Activated CD8-positive, alpha-beta T cell treated with anti-CD3 and anti-CD28 coated beads for 36 hours (primary cell): ENCODE data around the gene CRACR2A. TPM values are rescaled to one million over a fixed set of nuclear protein-coding genes. Genes with fewer than 3 reads are reported as not detected.

ENCODE experiments used
- ATAC-seq: fragments of 200-7000 bp; cut with Tn5 transposase; one replicate; pipeline ENCODE4 v1.10.0; 2021; ENCODE audit warnings: mild to moderate bottlenecking, moderate library complexity
- CTCF ChIA-PET: fragments of 350-600 bp; sonication (Branson Sonifier 250); formaldehyde crosslinking; loops from one replicate; lab custom pipeline; 2021; ENCODE audit warnings: antibody characterized with exemption; lab: Charles Lee
- POLR2A ChIA-PET: fragments of 350-600 bp; sonication (Branson Sonifier 250); formaldehyde crosslinking; loops from one replicate; lab custom pipeline; 2021; ENCODE audit warnings: antibody characterized with exemption; lab: Charles Lee
- DNase-seq: peaks from one replicate; pipeline ENCODE4 v3.0.0-alpha.2; 2020
- H3K27ac Mint-ChIP-seq: one replicate; pipeline ENCODE4 v1.8.0; 2021; ENCODE audit warnings: mild to moderate bottlenecking, mixed read lengths
- H3K27me3 Mint-ChIP-seq: one replicate; pipeline ENCODE4 v1.8.0; 2021; ENCODE audit warnings: mixed read lengths
- H3K36me3 Mint-ChIP-seq: one replicate; pipeline ENCODE4 v1.8.0; 2021; ENCODE audit warnings: low read depth, mixed read lengths
- H3K4me1 Mint-ChIP-seq: one replicate; pipeline ENCODE4 v1.8.0; 2021; ENCODE audit warnings: low read depth, mixed read lengths
- H3K4me3 Mint-ChIP-seq: one replicate; pipeline ENCODE4 v1.8.0; 2021; ENCODE audit warnings: mild to moderate bottlenecking, moderate library complexity, mixed read lengths
- H3K9me3 Mint-ChIP-seq: one replicate; pipeline ENCODE4 v1.8.0; 2021; ENCODE audit warnings: mixed read lengths
- intact Hi-C: fragments of 100-400 bp; cut with micrococcal nuclease; formaldehyde crosslinking; loops from one replicate; pipeline ENCODE4 v1.10.0; 2022
- total RNA-seq, 2 experiments: library from RNA; stranded (reverse); gene quantifications; one replicate each; pipeline ENCODE4 v1.2.3, GENCODE V29; 2021
- TF ChIP-seq, protein P1 (sequence below): fragments of 200-600 bp; IDR thresholded peaks from one replicate; pipeline ENCODE4 v1.8.0; 2022; ENCODE audit warnings: antibody characterized with exemption, mild to moderate bottlenecking

Gene CRACR2A
- total RNA-seq, 2 experiments from 2014 or later: 21.2 to 24.7 TPM

DNA sequence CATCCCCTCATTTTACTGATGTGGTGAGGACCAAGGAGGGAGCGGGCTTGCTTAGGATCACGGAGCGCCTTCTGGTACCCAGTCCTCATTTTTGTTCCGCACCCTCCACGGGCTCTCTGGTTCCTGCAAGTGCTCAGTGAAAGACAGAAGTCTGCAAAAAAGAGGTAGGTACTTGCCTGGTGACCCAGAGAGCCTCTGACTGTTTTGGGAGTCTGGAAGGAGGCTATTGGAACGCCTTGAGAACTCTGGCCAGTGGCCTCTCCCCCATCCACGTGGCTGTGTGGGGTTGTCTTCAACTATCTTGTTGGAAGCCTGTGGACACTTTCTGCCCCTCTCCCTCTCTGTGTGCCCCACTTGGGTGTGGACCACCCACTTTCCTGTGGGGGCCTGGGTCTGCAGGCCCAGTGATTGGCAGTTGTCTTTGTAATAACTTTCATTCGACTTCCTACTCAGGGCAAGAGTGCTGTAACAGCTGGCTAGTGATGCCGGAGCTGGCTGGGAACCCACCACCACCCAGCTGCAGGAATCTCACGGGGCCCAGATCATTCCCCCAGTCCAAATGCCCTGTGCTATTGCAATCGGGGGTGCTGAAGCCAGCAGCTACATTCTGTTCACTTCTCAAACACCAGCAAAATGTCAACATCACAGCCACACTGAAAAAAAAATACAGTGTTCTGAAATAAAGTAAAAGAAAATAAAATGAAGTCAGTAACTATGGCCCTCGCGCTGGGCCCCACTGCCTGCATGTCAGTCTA lies 139.1 kb downstream of the CRACR2A start:
- peaks cover 4% of the 10 kb centered on the region for H3K9me3 Mint-ChIP-seq
- ChIA-PET POLR2A (no interaction called here), CTCF (no interaction called here)
- DNase-seq: no peak
- no peak overlapping the region for H3K27ac Mint-ChIP-seq
- no peaks in the 10 kb centered on the region for H3K27me3 Mint-ChIP-seq
- no peak overlapping the region for H3K4me3 Mint-ChIP-seq
- H3K4me1 Mint-ChIP-seq: peaks cover 8% of the 10 kb centered on the region
- ATAC-seq: no peak
- TF ChIP-seq, protein P1, sequence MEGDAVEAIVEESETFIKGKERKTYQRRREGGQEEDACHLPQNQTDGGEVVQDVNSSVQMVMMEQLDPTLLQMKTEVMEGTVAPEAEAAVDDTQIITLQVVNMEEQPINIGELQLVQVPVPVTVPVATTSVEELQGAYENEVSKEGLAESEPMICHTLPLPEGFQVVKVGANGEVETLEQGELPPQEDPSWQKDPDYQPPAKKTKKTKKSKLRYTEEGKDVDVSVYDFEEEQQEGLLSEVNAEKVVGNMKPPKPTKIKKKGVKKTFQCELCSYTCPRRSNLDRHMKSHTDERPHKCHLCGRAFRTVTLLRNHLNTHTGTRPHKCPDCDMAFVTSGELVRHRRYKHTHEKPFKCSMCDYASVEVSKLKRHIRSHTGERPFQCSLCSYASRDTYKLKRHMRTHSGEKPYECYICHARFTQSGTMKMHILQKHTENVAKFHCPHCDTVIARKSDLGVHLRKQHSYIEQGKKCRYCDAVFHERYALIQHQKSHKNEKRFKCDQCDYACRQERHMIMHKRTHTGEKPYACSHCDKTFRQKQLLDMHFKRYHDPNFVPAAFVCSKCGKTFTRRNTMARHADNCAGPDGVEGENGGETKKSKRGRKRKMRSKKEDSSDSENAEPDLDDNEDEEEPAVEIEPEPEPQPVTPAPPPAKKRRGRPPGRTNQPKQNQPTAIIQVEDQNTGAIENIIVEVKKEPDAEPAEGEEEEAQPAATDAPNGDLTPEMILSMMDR: no peak
- H3K36me3 Mint-ChIP-seq: peaks cover 51% of the 10 kb centered on the region
- intact Hi-C loops: no loop called here

DNA sequence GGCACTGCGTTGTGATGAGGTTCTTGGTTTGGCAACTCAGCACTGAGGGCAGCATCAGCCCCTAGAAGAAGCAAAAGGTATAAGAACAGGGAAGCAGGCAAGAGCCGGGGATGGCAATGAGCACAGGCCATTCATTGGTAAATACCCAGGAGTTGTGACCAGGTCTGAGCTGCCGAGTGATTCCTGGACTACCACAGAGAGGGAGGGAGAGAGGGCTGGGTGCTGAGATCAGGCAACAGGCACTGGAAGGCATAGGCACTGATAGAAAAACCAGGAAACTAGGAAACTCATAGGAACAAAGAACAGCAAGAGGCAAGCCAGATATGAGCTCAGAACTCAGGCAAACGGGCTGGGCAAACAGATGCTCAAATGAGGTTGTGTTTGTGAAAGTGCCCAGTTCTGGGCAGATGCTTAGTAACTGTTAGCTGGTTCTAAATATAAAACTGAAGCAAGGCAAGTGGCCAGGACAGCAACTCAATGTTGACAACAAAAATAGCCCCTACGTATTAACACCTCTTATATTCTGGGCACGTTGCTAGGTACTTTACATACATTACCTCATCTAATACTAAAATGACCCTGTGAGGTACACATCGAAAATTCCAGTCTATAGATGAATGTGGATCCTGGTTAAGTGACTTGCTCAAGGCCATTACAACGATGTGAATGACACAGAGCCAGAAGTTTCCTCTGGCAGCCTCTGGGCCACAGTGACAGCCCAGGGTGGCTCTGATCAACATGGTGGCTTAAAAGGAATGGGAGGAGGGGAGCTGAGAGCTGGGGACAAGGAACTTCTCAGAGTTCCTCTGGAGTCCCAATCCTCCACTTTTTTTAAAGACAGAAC lies 140.8 kb downstream of the CRACR2A start:
- Mint-ChIP-seq H3K27ac (no peak overlapping the region), H3K27me3 (no peaks in the 10 kb centered on the region), H3K4me3 (no peak overlapping the region), H3K36me3 (peaks cover 48% of the 10 kb centered on the region), H3K4me1 (peaks cover 6% of the 10 kb centered on the region), H3K9me3 (peaks cover 4% of the 10 kb centered on the region)
- ChIA-PET CTCF (no interaction called here), POLR2A (no interaction called here)
- intact Hi-C loops: no loop called here
- DNase-seq: no peak
- no peak for ATAC-seq
- TF ChIP-seq, protein P1: no peak

DNA sequence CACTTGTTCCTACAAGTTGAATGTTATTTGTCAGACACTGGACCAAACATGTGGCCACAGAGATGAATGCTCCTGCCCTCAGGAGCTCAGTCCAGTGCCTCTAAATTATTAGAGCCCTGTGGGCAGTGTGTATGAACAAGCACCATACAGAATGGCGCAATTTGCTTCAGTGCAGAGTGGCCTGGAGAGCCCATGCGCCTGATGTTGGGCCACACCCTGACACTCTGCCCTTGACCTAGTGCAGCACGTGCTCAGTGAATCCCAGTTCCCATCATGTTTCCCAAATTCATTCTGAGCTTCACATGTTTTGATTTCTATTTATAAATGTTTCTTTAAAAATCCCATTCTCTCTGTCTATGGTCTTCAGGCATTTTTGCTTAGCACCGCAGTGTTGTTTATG lies 145.1 kb downstream of the CRACR2A start:
- POLR2A ChIA-PET: no interaction called here
- peaks cover 22% of the 10 kb centered on the region for H3K36me3 Mint-ChIP-seq
- peaks cover 2% of the 10 kb centered on the region for H3K4me1 Mint-ChIP-seq
- intact Hi-C loops: no loop called here
- H3K27me3 Mint-ChIP-seq: no peaks in the 10 kb centered on the region
- CTCF ChIA-PET: no interaction called here
- TF ChIP-seq, protein P1: no peak
- no peak overlapping the region for H3K4me3 Mint-ChIP-seq
- DNase-seq: no peak
- no peak overlapping the region for H3K27ac Mint-ChIP-seq
- no peak for ATAC-seq
- peaks cover 4% of the 10 kb centered on the region for H3K9me3 Mint-ChIP-seq

DNA sequence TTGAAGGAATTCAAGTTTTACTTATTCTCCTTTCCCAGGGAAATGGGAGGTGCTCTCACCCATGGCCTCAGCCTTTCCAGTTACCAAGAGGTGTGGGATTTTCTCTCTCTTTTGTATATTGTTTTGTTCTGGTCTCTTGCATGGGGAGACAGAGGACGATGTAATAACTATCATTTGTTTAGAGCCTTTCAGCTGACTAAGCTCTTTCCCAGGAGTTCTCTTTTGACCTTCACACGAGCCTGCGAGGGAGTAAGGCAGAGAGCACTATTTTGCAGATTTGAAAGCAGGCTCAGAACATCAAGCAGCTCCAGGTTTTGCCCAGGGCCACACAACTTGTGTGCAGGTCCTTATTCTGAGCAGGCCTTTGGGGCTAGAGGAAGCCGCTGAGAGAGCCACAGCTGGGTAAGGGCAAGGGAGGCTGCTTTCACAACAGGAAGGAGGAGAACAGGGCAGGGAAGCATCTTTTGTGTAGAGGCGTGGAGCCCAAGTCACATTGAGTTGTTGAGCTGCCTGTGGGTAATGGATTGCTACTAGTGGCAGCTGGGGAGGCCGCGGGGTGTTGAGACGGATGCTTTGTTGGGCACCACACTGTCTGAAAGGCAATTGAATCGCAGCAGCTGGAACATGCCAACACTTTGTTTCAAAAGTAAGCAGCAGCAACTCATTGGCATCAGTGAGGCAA lies 145.7 kb downstream of the CRACR2A start:
- CTCF ChIA-PET: interaction anchor here (1.3 to 1.9 kb wide), 2 partner anchors 10 to 332 kb away, joined by 3 to 4 read pairs; no protein-coding TSS in a partner anchor
- H3K27ac Mint-ChIP-seq: no peak overlapping the region

More for the DNA sequence above, 145.7 kb downstream of the CRACR2A start:
- no peak for DNase-seq
- TF ChIP-seq, protein P1: no peak
- POLR2A ChIA-PET: no interaction called here
- Mint-ChIP-seq H3K27me3 (no peaks in the 10 kb centered on the region), H3K4me1 (peaks cover 2% of the 10 kb centered on the region), H3K36me3 (peaks cover 22% of the 10 kb centered on the region), H3K4me3 (no peak overlapping the region), H3K9me3 (peaks cover 4% of the 10 kb centered on the region)
- ATAC-seq: no peak
- intact Hi-C loops: no loop called here
